GM23338 (cell line): Measurements from ENCODE around the gene C1QTNF2.

Experiments used
- CREB1 ChIP-seq: fragments of 250-450 bp; sonication (Bioruptor Pico); IDR thresholded peaks from 2 replicates; pipeline ENCODE4 v1.5.0; 2020; ENCODE audit warnings: low read depth, mild to moderate bottlenecking, moderate library complexity
- CTCF ChIP-seq, 2 experiments: fragments of 200-600 bp in 1 of 2; sonication (generic) in 1 of 2; conservative IDR thresholded peaks; 2 replicates each; pipeline versions ENCODE4 v1.5.1 to v1.6.1; 2016 to 2017; ENCODE audit warnings: antibody characterized with exemption in 2 of 2, low read depth in 2 of 2, mild to moderate bottlenecking in 2 of 2, moderate library complexity in 1 of 2
- EZH2 ChIP-seq: fragments of 200-600 bp; sonication (generic); IDR thresholded peaks from one replicate; pipeline ENCODE4 v1.8.0; 2017; ENCODE audit warnings: antibody characterized with exemption, mild to moderate bottlenecking, low read depth; ENCODE audit not compliant: unreplicated experiment
- EZH2phosphoT487 ChIP-seq: fragments of 200-600 bp; sonication (generic); IDR thresholded peaks from one replicate; pipeline ENCODE4 v1.8.1; 2018; ENCODE audit warnings: antibody characterized with exemption; ENCODE audit not compliant: unreplicated experiment
- JUNB ChIP-seq: IDR thresholded peaks from one replicate; pipeline ENCODE4 v1.6.1; 2016; ENCODE audit warnings: antibody characterized with exemption; ENCODE audit not compliant: unreplicated experiment
- POLR2AphosphoS5 ChIP-seq: IDR thresholded peaks from 2 replicates; pipeline ENCODE4 v1.6.1; 2016; ENCODE audit warnings: antibody characterized with exemption, low read depth
- REST ChIP-seq: IDR thresholded peaks from one replicate; pipeline ENCODE4 v1.6.1; 2018; ENCODE audit warnings: antibody characterized with exemption; ENCODE audit not compliant: unreplicated experiment
- STAT1 ChIP-seq: IDR thresholded peaks from one replicate; pipeline ENCODE4 v1.6.1; 2016; ENCODE audit warnings: antibody characterized with exemption; ENCODE audit not compliant: unreplicated experiment
- ZNF331 ChIP-seq: fragments of 250-450 bp; sonication (Bioruptor Pico); IDR thresholded peaks from 2 replicates; pipeline ENCODE4 v1.5.0; 2020; ENCODE audit warnings: low read depth, mild to moderate bottlenecking, moderate library complexity

DNA sequence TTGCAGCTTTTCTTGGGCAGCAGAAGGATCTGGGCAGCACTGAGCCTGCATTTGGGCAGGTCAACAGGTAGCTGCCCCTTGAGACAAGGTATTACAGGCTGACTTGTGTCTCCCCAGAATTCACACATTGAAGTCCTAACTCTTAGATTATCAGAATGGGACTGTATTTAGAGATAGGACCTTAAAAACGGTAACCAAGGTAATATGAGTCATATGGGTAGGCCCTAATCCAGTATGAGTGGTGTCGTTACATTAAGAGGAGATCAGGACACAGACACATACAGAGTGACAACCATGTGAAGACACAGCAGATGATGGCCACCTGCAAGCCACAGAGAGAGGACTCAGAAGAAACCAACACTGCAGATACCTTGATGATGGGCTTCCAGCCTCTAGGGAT lies 3.2 kb downstream of the C1QTNF2 start:
- no peak for TF ChIP-seq CTCF (conservative IDR thresholded peaks at IDR 0.05; ENCODE audit: low read depth in 2 of 2)
- no peak for TF ChIP-seq EZH2
- no peak for TF ChIP-seq EZH2phosphoT487
- no peak for TF ChIP-seq POLR2AphosphoS5
- TF ChIP-seq JUNB = no peak
- TF ChIP-seq CREB1 (CRISPR knock-in tag) = no peak
- no peak for TF ChIP-seq REST
- no peak for TF ChIP-seq ZNF331
- no peak for TF ChIP-seq STAT1
